HG03159 (cell line): ENCODE results near the gene SRI.

Experiments
- ATAC-seq: cut with Tn5 transposase; IDR thresholded peaks from one replicate; pipeline ENCODE4 v1.9.1; 2021; ENCODE audit warnings: mild to moderate bottlenecking, moderate library complexity; ENCODE audit not compliant: unreplicated experiment

The SRI gene

GRCh38 chr7:88226201-88226600 is 6.4 kb upstream of the SRI start:
- no peak for ATAC-seq

- no peak for ATAC-seq
These were observed 4.9 kb upstream of the SRI start for GRCh38 chr7:88224601-88225275.

DNA sequence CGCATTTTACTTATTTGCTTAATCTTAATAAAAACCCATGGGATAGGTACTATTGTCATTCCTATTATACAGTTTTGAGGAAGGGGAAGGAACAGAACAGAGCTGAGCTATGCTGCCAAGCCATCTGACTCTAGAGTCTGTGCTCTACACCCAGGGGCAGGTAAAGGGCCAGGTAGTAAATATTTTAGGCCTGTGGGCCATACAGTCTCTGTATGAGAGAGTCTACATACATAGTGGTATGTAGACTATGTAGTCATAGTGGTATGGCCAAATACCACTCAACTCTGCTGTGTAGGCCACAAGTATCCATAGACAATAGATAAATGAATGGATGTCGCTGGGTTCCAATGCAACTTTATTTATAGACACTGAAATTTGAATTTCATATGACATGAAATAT is 3.4 kb upstream of the SRI start:
- no peak for ATAC-seq

- ATAC-seq, result peak; percentile 31
These were observed 817 bp downstream of the SRI start for GRCh38 chr7:88218836-88219605.

DNA sequence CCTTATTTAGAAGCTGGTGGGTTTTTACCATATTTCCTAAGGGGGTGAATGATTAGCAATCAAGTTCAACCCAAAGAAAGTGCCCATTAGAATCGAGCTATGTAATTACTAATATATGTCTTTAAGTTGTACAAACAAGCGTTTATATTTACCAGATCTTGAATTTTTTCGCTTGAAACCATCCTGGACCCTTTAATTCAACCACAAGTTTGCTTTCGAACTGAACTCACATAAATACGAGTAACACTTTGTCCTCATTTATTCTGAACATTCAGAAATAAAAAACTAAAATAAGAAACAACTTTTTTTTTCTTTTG is 1.5 kb downstream of the SRI start:
- no peak for ATAC-seq

GRCh38 chr7:88217675-88218428 is 2.0 kb downstream of the SRI start:
- peak; percentile 77 for ATAC-seq

DNA sequence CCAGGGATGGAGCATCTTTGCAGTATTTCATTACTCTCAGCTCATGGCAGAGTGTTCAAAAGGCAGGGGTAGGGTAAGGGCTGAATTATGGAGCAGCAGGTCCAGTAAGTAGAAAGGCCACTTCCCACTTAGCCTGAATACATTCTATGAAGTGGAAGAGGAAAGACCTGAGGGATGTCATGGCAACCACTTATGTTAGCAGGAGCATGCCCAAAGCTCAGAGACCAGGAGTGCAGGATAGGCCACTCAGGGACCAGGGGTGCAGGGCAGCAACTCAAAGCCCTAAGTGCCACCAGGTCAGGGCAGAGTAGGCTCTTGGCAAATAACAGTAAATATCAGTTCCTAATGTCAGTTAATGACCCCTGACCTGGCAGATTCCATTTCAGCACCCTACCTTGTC is 3.6 kb downstream of the SRI start:
- ATAC-seq, result no peak

- ATAC-seq, result no peak
These were observed 4.5 kb downstream of the SRI start for GRCh38 chr7:88215295-88215694.

- no peak for ATAC-seq
These were observed 5.4 kb downstream of the SRI start for GRCh38 chr7:88214456-88214855.

- no peak for ATAC-seq
These were observed 6.9 kb downstream of the SRI start for GRCh38 chr7:88212918-88213317.

DNA sequence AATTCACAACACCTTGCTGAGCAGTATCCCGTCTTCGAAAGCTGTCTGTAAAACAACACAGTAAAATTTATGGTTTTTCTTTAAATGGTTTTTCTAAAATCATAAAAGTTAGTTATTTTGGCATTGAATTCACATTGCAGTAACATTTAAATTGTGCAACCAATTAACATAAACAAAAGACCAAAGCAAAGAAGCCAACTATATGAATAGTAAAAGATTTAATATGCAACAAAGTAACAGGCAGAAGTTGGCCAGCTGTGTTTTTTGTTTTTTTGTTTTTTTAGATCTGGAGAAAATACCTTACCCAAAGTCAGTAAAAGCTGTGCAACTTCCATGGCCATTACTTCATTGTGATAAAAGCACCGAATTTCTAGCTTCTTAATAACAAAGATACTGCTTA is 11.3 kb downstream of the SRI start:
- ATAC-seq, result no peak

DNA sequence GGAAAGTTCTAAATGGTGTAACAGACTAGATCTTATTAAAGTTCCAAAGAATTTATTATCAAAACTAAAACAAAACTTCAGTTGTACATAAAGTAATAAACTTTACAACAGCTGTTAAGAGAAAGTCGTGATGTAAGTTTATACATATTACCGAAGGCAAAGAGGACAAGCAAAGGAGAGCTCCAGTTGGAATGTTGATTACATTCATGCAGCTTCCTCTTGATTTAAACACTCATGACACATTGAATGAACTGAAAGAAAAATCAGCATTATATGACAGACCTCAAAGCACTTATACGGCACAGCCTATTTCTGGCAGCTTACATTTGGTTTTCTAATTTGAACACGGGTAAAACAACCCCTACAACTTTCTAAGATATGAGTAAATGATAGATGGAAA is 13.6 kb downstream of the SRI start:
- ATAC-seq, result no peak

DNA sequence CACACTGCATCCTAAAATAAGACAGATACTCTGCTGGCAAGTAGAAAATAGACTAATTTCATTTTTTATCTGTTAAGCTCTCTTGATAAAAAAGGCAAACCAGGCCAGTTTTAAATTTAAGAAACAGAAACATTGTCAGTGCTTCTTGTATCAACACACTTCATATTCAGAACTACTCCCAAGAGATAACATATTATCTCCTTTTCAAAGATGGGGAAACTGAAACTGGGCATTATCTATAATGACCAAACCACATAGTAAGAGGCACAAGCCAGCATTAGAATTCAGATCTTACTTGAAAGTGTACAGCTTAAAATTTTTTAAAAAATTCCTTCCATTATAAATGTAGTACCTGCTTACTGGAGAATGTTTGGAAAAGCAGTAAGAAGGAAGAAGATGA is 14.7 kb downstream of the SRI start:
- ATAC-seq, result no peak

DNA sequence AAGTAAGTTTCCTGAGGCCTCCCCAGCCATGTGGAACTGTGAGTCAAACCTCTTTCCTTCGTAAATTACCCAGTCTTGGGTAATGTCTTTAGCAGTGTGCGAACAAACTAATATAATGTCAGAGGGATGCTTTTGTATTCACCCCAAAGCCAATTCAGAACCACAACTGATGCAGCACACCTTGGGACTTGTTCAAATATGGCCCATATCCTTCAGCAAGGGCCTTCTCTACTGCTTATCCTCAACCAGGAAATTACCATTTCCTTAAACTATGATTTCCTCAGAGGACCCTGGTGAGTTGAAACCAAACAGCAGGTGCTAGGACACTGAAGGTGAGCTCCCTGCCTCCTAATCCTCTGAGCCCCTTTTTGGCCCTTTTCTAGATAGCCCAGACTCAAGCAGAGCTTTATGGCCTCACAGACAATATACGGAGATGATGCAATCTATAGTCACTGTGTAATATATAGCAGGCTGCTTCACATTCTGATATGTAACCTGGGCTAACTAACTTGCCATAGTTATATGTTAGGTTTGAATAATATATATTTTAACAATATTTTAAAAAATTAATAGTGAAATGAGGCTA is 15.2 kb downstream of the SRI start:
- no peak for ATAC-seq

DNA sequence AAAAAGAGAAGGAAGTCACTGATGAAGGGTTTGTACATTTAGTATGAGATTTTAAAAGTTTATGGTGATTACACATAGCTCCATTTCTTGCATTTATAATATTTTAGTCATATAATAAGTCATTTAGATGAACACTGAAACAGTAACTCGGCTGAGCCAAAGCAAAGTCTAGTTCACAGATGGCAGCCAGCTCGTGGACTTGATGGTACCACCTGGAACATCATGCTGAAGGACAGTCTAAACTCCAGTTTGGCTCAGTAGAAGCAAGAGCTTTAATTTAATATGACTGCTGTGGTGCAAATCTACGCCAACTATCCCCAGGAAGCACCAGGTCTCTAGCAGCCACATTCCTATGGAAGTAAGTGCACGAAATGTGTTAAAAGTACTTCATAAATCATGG is 16.4 kb downstream of the SRI start:
- ATAC-seq, result no peak

DNA sequence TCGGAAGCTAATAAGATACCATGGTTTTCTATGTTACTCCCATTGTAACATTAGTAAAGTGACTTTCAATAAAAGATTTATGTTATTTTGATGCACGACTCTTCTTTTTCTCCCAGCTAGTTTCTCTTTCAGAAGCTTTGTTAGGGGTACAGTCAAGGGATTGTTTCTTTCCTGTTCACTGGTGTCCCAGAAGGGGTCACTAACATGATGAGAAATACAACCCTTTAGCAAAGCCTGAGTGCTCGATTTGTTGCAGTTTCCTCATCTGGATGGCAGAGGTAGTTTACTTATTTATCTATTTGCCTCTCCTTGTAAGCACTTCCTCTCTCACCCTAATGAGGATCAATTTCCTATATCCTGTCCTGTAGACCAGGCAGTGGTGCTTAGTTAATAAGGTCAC is 17.0 kb downstream of the SRI start:
- ATAC-seq, result no peak

GRCh38 chr7:88202278-88202677 is 17.6 kb downstream of the SRI start:
- ATAC-seq, result no peak

- ATAC-seq, result no peak
These were observed 18.5 kb downstream of the SRI start for GRCh38 chr7:88201305-88201704.

DNA sequence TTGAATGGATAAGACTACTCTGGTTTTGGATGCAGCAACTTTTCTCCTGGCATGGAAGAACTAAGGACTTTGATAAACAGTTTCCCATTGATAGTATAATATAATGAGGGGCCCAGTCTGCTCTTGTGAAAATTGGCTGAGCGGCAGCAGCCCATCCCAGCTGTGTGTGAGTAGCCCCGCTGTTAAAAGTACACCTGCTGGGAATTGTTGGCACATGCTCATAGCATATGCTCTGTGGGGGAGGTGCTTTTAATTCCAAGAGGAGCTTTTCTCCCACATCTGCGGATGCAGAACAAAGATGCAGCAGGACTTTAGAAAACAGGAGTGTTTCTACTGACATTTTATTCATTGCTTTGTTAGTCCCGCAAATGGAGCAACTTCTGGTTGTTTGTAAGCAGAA is 19.0 kb downstream of the SRI start:
- no peak for ATAC-seq

DNA sequence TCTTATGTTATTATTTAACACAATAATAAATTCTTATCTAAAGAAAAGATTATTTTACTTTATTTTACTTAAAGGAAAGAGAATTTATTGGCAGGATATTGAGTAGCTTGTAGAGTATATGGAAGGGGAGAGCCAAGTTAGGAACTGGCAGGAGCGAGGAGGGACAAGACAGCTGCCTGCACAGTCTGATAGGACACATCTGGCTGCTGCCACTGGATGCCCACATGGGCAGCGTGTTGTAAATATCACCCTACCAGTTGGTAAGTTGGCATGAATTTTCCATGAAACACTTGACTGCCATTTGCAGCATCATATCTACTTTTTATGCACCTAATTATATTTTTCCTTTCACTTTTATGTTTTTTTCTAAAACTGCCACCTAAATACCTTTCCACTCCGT is 19.6 kb downstream of the SRI start:
- no peak for ATAC-seq

- ATAC-seq, result no peak
These were observed 27.9 kb downstream of the SRI start for GRCh38 chr7:88191911-88192310.

- ATAC-seq, result no peak
These were observed 34.2 kb downstream of the SRI start for GRCh38 chr7:88185650-88186049.
